Chondrocyte (in vitro differentiated cells): ENCODE results near the gene NFIA. TPM values are rescaled to one million over a fixed set of nuclear protein-coding genes. Genes with fewer than 3 reads are reported as not detected.

Source experiments
- DNase-seq: peaks from one replicate; pipeline ENCODE4 v3.0.0; 2021; ENCODE audit warnings: mixed read lengths, low spot score
- H3K27ac Mint-ChIP-seq: one replicate; pipeline ENCODE4 v1.8.0; 2021; ENCODE audit warnings: mild to moderate bottlenecking, moderate library complexity, mixed read lengths; ENCODE audit not compliant: unreplicated experiment
- H3K27me3 Mint-ChIP-seq: 2 replicates; pipeline ENCODE4 v1.8.0; 2021; ENCODE audit warnings: low read depth, mixed read lengths
- H3K36me3 Mint-ChIP-seq: 2 replicates; pipeline ENCODE4 v1.8.0; 2021; ENCODE audit warnings: low read depth, mixed read lengths
- H3K4me1 Mint-ChIP-seq: 2 replicates; pipeline ENCODE4 v1.8.0; 2021; ENCODE audit warnings: low read depth, mild to moderate bottlenecking, mixed read lengths
- H3K4me3 Mint-ChIP-seq: one replicate; pipeline ENCODE4 v1.8.0; 2021; ENCODE audit warnings: mild to moderate bottlenecking, moderate library complexity, mixed read lengths; ENCODE audit not compliant: unreplicated experiment
- H3K9me3 Mint-ChIP-seq: 2 replicates; pipeline ENCODE4 v1.8.0; 2021; ENCODE audit warnings: low read depth, mixed read lengths
- total RNA-seq: library from RNA; stranded (reverse); gene quantifications from 3 replicates; pipeline ENCODE4 v1.2.1, GENCODE V29; 2021
- TF ChIP-seq, protein P1 (sequence below): fragments of 200-600 bp; sonication (generic); IDR thresholded peaks from 2 replicates; pipeline ENCODE4 v1.5.0; 2021; ENCODE audit warnings: antibody characterized with exemption, mild to moderate bottlenecking, moderate library complexity

Gene NFIA
- total RNA-seq, 1 donor from 2014 or later: 43.0 TPM

DNA sequence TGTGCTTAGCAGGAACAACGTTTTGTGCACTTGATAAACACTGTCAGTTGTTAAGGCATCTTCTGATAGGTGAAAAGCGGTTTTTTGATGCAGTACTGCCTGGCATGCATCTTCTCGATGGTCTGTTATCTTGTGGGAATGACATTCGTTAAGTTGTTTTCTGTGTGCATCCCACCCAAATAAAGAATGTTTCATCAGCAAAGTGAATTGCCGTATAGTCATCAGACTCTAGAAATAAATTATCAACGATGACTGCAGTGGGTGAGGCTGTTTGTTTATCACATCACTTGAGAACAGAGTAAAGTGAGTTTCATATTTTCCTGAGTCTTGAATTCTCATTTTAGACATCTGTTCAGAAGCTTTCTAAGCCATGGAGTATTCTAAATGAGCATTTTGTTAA, 34.1 kb downstream of the NFIA start:
- Mint-ChIP-seq H3K36me3 (no peaks in the 10 kb centered on the region), H3K27ac (peak overlapping the region; percentile 38), H3K27me3 (no peaks in the 10 kb centered on the region)

DNA sequence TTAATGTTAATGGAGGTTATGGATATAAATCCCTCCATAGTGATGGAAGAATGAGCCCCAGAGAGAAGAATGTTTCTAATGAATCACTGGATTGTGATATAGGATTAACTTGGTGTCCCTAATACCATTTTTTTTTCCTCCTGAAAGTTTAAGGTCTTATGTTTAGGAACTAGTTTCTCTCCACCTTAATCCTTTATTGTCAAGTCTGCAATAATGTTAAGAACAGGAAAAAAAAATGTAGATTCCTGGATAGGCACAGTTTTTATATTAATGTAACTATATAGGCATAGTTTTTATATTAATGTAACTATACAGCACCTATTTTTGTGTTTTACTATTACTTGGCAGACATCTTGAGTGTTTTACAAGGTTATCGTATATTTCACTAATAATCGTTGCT, 34.9 kb downstream of the NFIA start:
- Mint-ChIP-seq H3K9me3 (no peaks in the 10 kb centered on the region), H3K4me3 (no peak overlapping the region), H3K27me3 (no peaks in the 10 kb centered on the region), H3K27ac (peak overlapping the region; percentile 38), H3K36me3 (no peaks in the 10 kb centered on the region), H3K4me1 (peaks cover 43% of the 10 kb centered on the region)
- TF ChIP-seq, protein P1, sequence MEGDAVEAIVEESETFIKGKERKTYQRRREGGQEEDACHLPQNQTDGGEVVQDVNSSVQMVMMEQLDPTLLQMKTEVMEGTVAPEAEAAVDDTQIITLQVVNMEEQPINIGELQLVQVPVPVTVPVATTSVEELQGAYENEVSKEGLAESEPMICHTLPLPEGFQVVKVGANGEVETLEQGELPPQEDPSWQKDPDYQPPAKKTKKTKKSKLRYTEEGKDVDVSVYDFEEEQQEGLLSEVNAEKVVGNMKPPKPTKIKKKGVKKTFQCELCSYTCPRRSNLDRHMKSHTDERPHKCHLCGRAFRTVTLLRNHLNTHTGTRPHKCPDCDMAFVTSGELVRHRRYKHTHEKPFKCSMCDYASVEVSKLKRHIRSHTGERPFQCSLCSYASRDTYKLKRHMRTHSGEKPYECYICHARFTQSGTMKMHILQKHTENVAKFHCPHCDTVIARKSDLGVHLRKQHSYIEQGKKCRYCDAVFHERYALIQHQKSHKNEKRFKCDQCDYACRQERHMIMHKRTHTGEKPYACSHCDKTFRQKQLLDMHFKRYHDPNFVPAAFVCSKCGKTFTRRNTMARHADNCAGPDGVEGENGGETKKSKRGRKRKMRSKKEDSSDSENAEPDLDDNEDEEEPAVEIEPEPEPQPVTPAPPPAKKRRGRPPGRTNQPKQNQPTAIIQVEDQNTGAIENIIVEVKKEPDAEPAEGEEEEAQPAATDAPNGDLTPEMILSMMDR: no peak
- no peak for DNase-seq

More for the DNA sequence above, 34.1 kb downstream of the NFIA start:
- Mint-ChIP-seq H3K4me3 (no peak overlapping the region), H3K4me1 (peaks cover 34% of the 10 kb centered on the region), H3K9me3 (no peaks in the 10 kb centered on the region)
- DNase-seq: no peak
- TF ChIP-seq, protein P1: no peak

DNA sequence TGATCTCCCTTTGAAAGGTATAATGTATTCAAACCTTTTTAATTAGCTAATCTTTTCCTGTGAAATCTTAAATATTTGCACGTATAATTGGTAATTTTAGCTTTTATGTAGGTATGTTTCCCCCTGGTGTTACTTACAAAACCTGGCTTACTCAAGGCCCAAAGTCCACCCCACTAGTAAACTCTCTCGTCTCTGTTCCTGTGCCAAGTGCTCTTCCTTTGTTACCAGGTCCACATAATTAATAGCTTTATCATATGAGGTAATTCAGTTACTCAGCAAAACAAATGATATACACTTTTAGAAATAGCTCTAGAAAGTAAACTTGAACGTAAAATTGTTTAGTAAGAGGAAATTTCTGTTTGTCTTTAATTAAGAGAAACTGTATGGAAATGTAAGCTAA, 36.7 kb downstream of the NFIA start:
- Mint-ChIP-seq H3K36me3 (no peaks in the 10 kb centered on the region), H3K4me1 (peaks cover 51% of the 10 kb centered on the region), H3K9me3 (no peaks in the 10 kb centered on the region), H3K27ac (no peak overlapping the region), H3K4me3 (no peak overlapping the region), H3K27me3 (no peaks in the 10 kb centered on the region)
- DNase-seq: no peak
- TF ChIP-seq, protein P1: no peak

DNA sequence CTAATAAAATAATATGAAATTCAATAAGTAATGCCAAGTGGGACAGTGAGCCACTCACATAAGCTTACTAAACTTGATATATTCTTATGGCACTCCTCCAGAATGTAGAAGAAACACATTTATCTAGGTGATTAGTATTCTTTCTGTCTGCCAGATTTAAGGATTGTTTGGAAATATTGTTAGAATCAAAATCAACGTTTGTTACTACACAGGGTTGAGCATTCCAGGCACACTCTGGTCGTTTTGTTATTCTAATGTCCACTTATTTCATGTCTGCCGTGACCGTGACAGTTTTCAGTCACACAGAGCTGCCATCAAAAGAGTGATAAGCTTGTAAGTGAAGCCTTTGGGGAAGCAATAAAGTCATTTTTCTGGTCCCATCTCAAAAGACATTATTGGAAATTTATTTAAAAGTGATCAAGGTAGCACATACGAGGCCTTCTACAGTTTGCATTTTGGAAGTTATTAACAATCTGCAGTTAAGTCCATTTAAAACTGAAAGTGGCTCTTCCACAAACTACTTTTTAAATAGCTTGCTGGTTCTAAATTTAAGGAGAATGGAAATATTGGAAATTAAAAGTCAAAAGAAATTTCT, 38.0 kb downstream of the NFIA start:
- Mint-ChIP-seq H3K27ac (peak overlapping the region; percentile 64), H3K36me3 (no peaks in the 10 kb centered on the region), H3K9me3 (no peaks in the 10 kb centered on the region), H3K27me3 (no peaks in the 10 kb centered on the region), H3K4me3 (peak overlapping the region; percentile 22), H3K4me1 (peaks cover 54% of the 10 kb centered on the region)
- TF ChIP-seq, protein P1: no peak
- DNase-seq: no peak

- H3K4me3 Mint-ChIP-seq: no peak overlapping the region
- H3K4me1 Mint-ChIP-seq: peaks cover 54% of the 10 kb centered on the region
- H3K9me3 Mint-ChIP-seq: no peaks in the 10 kb centered on the region
- H3K36me3 Mint-ChIP-seq: no peaks in the 10 kb centered on the region
- TF ChIP-seq, protein P1: no peak
- H3K27me3 Mint-ChIP-seq: no peaks in the 10 kb centered on the region
- peak overlapping the region; percentile 64 for H3K27ac Mint-ChIP-seq
- DNase-seq: no peak
Measured at GRCh38 chr1:61120998-61121397, 38.6 kb downstream of the NFIA start.
